Activated CD8-positive, alpha-beta T cell treated with anti-CD3 and anti-CD28 coated beads for 36 hours (primary cell): ENCODE data around the gene NET1. TPM values are rescaled to one million over a fixed set of nuclear protein-coding genes. Genes with fewer than 3 reads are reported as not detected.

Experiments
- ATAC-seq: fragments of 200-7000 bp; cut with Tn5 transposase; one replicate; pipeline ENCODE4 v1.10.0; 2021; ENCODE audit warnings: mild to moderate bottlenecking, moderate library complexity
- CTCF ChIA-PET: fragments of 350-600 bp; sonication (Branson Sonifier 250); formaldehyde crosslinking; loops from one replicate; lab custom pipeline; 2021; ENCODE audit warnings: antibody characterized with exemption; lab: Charles Lee
- POLR2A ChIA-PET: fragments of 350-600 bp; sonication (Branson Sonifier 250); formaldehyde crosslinking; loops from one replicate; lab custom pipeline; 2021; ENCODE audit warnings: antibody characterized with exemption; lab: Charles Lee
- DNase-seq: peaks from one replicate; pipeline ENCODE4 v3.0.0-alpha.2; 2020
- H3K27ac Mint-ChIP-seq: one replicate; pipeline ENCODE4 v1.8.0; 2021; ENCODE audit warnings: mild to moderate bottlenecking, mixed read lengths
- H3K27me3 Mint-ChIP-seq: one replicate; pipeline ENCODE4 v1.8.0; 2021; ENCODE audit warnings: mixed read lengths
- H3K36me3 Mint-ChIP-seq: one replicate; pipeline ENCODE4 v1.8.0; 2021; ENCODE audit warnings: low read depth, mixed read lengths
- H3K4me1 Mint-ChIP-seq: one replicate; pipeline ENCODE4 v1.8.0; 2021; ENCODE audit warnings: low read depth, mixed read lengths
- H3K4me3 Mint-ChIP-seq: one replicate; pipeline ENCODE4 v1.8.0; 2021; ENCODE audit warnings: mild to moderate bottlenecking, moderate library complexity, mixed read lengths
- H3K9me3 Mint-ChIP-seq: one replicate; pipeline ENCODE4 v1.8.0; 2021; ENCODE audit warnings: mixed read lengths
- intact Hi-C: fragments of 100-400 bp; cut with micrococcal nuclease; formaldehyde crosslinking; loops from one replicate; pipeline ENCODE4 v1.10.0; 2022
- total RNA-seq, 2 experiments: library from RNA; stranded (reverse); gene quantifications; one replicate each; pipeline ENCODE4 v1.2.3, GENCODE V29; 2021
- TF ChIP-seq, protein P1 (sequence below): fragments of 200-600 bp; IDR thresholded peaks from one replicate; pipeline ENCODE4 v1.8.0; 2022; ENCODE audit warnings: antibody characterized with exemption, mild to moderate bottlenecking

The NET1 gene
- total RNA-seq, 2 experiments from 2014 or later, result 20.5 to 21.6 TPM

DNA sequence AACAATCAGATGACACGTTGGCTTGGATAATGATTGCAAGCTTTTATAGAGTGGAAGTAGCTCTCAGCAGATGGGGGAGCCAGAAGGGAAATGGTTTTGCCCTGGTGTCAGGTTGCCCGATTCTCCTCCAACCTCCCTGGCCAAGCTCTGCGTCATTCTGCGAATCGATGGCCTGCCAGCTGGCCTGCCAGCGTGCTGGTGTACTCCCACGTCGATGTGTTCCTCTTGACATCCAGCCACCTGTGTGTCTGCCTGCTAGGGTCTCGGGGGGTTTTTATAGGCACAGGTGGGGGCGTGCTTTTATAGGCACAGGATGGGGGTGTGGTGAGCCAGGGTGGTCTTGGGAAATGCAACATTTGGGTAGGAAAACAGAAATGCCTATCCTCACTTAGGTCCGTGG is 4.6 kb downstream of the NET1 start:
- Mint-ChIP-seq H3K27me3 (no peaks in the 10 kb centered on the region), H3K4me3 (no peak overlapping the region), H3K27ac (no peak overlapping the region), H3K36me3 (peaks cover 13% of the 10 kb centered on the region), H3K9me3 (peaks cover 23% of the 10 kb centered on the region), H3K4me1 (peaks cover 5% of the 10 kb centered on the region)
- TF ChIP-seq, protein P1, sequence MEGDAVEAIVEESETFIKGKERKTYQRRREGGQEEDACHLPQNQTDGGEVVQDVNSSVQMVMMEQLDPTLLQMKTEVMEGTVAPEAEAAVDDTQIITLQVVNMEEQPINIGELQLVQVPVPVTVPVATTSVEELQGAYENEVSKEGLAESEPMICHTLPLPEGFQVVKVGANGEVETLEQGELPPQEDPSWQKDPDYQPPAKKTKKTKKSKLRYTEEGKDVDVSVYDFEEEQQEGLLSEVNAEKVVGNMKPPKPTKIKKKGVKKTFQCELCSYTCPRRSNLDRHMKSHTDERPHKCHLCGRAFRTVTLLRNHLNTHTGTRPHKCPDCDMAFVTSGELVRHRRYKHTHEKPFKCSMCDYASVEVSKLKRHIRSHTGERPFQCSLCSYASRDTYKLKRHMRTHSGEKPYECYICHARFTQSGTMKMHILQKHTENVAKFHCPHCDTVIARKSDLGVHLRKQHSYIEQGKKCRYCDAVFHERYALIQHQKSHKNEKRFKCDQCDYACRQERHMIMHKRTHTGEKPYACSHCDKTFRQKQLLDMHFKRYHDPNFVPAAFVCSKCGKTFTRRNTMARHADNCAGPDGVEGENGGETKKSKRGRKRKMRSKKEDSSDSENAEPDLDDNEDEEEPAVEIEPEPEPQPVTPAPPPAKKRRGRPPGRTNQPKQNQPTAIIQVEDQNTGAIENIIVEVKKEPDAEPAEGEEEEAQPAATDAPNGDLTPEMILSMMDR, result no peak
- intact Hi-C loops, result no loop called here
- ChIA-PET CTCF (interaction anchor here (1.0 to 6.1 kb wide), 2 partner anchors 17 to 38 kb away, joined by 3 to 19 read pairs; no protein-coding TSS in a partner anchor), POLR2A (no interaction called here)
- ATAC-seq (no peak), DNase-seq (no peak)

DNA sequence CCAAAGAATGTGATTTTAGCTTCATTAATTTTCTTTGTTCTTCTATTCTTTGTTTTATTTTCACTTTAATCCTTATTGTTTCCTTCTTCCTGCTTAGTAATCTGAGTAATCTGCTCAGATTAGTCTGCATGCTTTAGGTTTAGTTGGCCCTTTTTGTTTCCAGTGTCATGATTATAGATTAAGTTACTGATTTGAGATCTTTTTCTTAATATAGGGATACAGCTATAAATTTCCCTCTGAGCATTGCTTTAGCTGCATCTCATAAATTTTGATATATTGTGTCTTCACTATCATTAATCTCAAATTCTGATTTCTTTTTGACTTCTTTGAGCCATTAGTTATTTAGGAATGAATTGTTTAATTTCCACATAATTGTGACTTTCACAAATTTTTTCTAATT is 6.2 kb downstream of the NET1 start:
- Mint-ChIP-seq H3K36me3 (peaks cover 13% of the 10 kb centered on the region), H3K9me3 (peaks cover 23% of the 10 kb centered on the region), H3K27me3 (no peaks in the 10 kb centered on the region), H3K4me1 (peaks cover 2% of the 10 kb centered on the region), H3K4me3 (no peak overlapping the region), H3K27ac (no peak overlapping the region)
- ATAC-seq (no peak), DNase-seq (no peak)
- intact Hi-C loops, result no loop called here
- POLR2A ChIA-PET, result no interaction called here
- CTCF ChIA-PET, result interaction anchor here (0.6 to 6.1 kb wide), 4 partner anchors 16 to 568 kb away, joined by 3 to 19 read pairs (median 5); no protein-coding TSS in a partner anchor
- TF ChIP-seq, protein P1, result no peak

DNA sequence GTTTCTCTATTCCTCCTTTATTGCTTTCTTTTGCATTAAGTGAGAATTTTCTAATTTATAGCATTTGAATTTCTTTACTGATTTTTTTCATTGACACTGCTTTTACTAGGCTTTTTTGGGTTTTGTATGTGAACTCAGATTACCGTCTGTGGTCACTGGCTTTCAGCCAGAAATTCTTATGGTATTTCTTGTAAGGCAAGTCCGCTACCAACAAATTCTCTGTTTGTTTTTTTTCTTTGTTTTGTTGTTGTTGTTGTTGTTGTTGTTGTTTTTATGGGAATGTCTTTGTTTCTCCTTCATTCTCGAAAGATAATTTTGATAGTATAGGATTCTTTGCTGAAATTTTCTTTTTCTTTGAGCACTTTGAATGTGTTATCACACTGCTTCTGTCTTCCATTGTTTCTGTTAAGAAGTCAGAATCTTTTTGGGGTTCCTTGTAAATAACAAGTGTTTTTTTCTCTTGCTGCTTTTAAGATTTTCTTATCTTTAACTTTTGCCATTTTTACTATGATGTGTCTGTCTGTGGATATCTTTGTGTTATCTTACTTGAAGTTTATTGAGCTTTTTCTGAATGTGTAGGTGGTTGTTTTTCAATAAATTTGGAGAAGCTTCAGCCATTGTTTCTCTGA is 7.2 kb downstream of the NET1 start:
- TF ChIP-seq, protein P1, result no peak
- peaks cover 2% of the 10 kb centered on the region for H3K4me1 Mint-ChIP-seq
- H3K27me3 Mint-ChIP-seq, result no peaks in the 10 kb centered on the region
- DNase-seq (no peak), ATAC-seq (no peak)
- ChIA-PET CTCF (interaction anchor here (1.4 to 6.1 kb wide), 2 partner anchors 15 to 569 kb away, joined by 5 to 19 read pairs; no protein-coding TSS in a partner anchor), POLR2A (no interaction called here)
- intact Hi-C loops, result no loop called here
- H3K27ac Mint-ChIP-seq, result no peak overlapping the region
- H3K36me3 Mint-ChIP-seq, result peaks cover 13% of the 10 kb centered on the region
- peaks cover 23% of the 10 kb centered on the region for H3K9me3 Mint-ChIP-seq
- no peak overlapping the region for H3K4me3 Mint-ChIP-seq

DNA sequence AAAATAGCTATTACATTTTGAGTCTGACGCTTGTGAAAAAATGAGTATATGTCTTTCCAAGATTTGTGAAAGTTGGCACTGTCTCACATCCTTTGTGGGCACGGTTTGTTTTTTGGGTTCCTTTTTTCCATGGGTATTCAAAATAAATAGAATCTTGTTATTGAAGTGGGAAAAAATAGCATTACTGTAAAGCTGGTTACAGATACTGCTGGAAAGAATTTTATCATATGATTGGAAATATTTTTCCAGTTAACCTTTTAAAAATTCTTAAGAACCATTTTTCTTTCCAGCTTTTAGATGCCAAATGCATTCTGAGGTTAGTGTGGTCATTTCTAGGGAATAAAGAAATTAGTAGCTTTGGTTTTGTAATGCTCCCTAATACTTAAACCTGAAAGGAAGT is 11.4 kb downstream of the NET1 start:
- POLR2A ChIA-PET, result interaction anchor here (0.7 kb wide), 1 partner anchor 498 kb away, joined by 3 read pairs; no protein-coding TSS in a partner anchor
- DNase-seq (no peak), ATAC-seq (no peak)
- Mint-ChIP-seq H3K4me1 (peaks cover 2% of the 10 kb centered on the region), H3K9me3 (peaks cover 12% of the 10 kb centered on the region), H3K4me3 (no peak overlapping the region), H3K27me3 (no peaks in the 10 kb centered on the region), H3K36me3 (peaks cover 10% of the 10 kb centered on the region), H3K27ac (no peak overlapping the region)
- TF ChIP-seq, protein P1, result no peak
- CTCF ChIA-PET, result interaction anchor here (1.2 to 2.4 kb wide), 3 partner anchors 10 to 206 kb away, joined by 3 to 12 read pairs (median 4); no protein-coding TSS in a partner anchor
- intact Hi-C loops, result no loop called here

DNA sequence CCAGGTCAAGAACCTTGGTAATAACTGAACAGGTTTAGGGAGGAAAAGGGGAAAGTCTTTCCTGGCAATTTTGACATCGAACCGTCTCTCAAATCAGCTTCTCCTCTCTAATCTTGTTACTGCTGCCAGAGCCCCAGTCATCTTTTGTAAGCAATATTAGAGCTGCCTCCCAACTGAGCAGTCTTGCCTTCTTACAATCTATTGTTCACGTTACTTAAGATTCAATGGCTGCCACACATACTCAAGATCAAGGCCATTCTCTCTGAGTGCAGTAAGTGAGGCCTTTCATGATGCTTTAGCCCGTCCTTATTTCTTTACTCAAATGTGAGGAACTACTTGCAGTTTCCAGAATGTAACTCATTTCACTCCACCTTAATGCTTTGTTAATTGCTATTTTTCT is 12.4 kb downstream of the NET1 start:
- H3K4me3 Mint-ChIP-seq, result no peak overlapping the region
- CTCF ChIA-PET, result interaction anchor here (1.1 to 2.4 kb wide), 6 partner anchors 9 to 575 kb away, joined by 3 to 12 read pairs (median 5); no protein-coding TSS in a partner anchor
- H3K9me3 Mint-ChIP-seq, result peaks cover 3% of the 10 kb centered on the region
- TF ChIP-seq, protein P1, result no peak
- no peaks in the 10 kb centered on the region for H3K27me3 Mint-ChIP-seq
- peaks cover 8% of the 10 kb centered on the region for H3K36me3 Mint-ChIP-seq
- DNase-seq, result no peak
- no peak overlapping the region for H3K27ac Mint-ChIP-seq
- intact Hi-C loops, result no loop called here
- peaks cover 2% of the 10 kb centered on the region for H3K4me1 Mint-ChIP-seq
- ATAC-seq, result no peak
- POLR2A ChIA-PET, result no interaction called here
